Ectodermal cell (in vitro differentiated cells): ENCODE data around the gene TMC1.

Source experiments
- H3K27ac ChIP-seq: 2 replicates; pipeline ENCODE4 v1.7.0; 2013; ENCODE audit warnings: mild to moderate bottlenecking, low read depth, low read length; ENCODE audit not compliant: insufficient read depth, poor library complexity, severe bottlenecking
- H3K27me3 ChIP-seq: 2 replicates; pipeline ENCODE4 v1.7.0; 2013; ENCODE audit warnings: mild to moderate bottlenecking, low read length; ENCODE audit not compliant: insufficient read depth, control insufficient read depth, poor library complexity, severe bottlenecking
- H3K36me3 ChIP-seq: one replicate; pipeline ENCODE4 v1.7.0; 2013; ENCODE audit warnings: low read length; ENCODE audit not compliant: control insufficient read depth, insufficient read depth
- H3K4me1 ChIP-seq: one replicate; pipeline ENCODE4 v1.7.0; 2013; ENCODE audit warnings: low read length; ENCODE audit not compliant: control insufficient read depth, insufficient read depth
- H3K4me3 ChIP-seq: 2 replicates; pipeline ENCODE4 v1.7.0; 2013; ENCODE audit warnings: low read depth, low read length, control low read depth; ENCODE audit not compliant: insufficient read depth
- H3K9me3 ChIP-seq: 2 replicates; pipeline ENCODE4 v1.7.0; 2013; ENCODE audit warnings: mild to moderate bottlenecking, low read length, moderate library complexity; ENCODE audit not compliant: control insufficient read depth
- WGBS, 2 experiments: methylation state at CpG; one replicate each; pipeline ENCODE4 v1.1.7; 2013; ENCODE audit warnings: missing lambda C conversion rate in 2 of 2; 5-methylcytosine and 5-hydroxymethylcytosine counted together

TMC1 gene

GRCh38 chr9:72728031-72728770, 206.8 kb downstream of the TMC1 start:
- Histone ChIP-seq H3K4me3 (no peak overlapping the region), H3K4me1 (peaks cover 19% of the 10 kb centered on the region), H3K27me3 (no peaks in the 10 kb centered on the region), H3K9me3 (no peaks in the 10 kb centered on the region), H3K36me3 (no peaks in the 10 kb centered on the region), H3K27ac (no peak overlapping the region)

GRCh38 chr9:72733895-72734294, 212.5 kb downstream of the TMC1 start:
- H3K27me3 ChIP-seq, result no peaks in the 10 kb centered on the region
- H3K4me3 ChIP-seq, result no peak overlapping the region
- H3K27ac ChIP-seq, result no peak overlapping the region
- H3K36me3 ChIP-seq, result no peaks in the 10 kb centered on the region
- H3K9me3 ChIP-seq, result no peaks in the 10 kb centered on the region
- peaks cover 2% of the 10 kb centered on the region for H3K4me1 ChIP-seq

GRCh38 chr9:72734631-72735030, 213.2 kb downstream of the TMC1 start:
- H3K27me3 ChIP-seq, result no peaks in the 10 kb centered on the region
- H3K4me3 ChIP-seq, result no peak overlapping the region
- H3K9me3 ChIP-seq, result no peaks in the 10 kb centered on the region
- H3K27ac ChIP-seq, result no peak overlapping the region
- H3K36me3 ChIP-seq, result no peaks in the 10 kb centered on the region
- H3K4me1 ChIP-seq, result no peaks in the 10 kb centered on the region
- WGBS, 2 experiments, result 93 to 100% methylated on average over 1 of the region's 1 CpG

- Histone ChIP-seq H3K27me3 (no peaks in the 10 kb centered on the region), H3K9me3 (no peaks in the 10 kb centered on the region), H3K36me3 (no peaks in the 10 kb centered on the region), H3K27ac (no peak overlapping the region), H3K4me3 (no peak overlapping the region), H3K4me1 (no peaks in the 10 kb centered on the region)
- WGBS, 2 experiments, result 96 to 100% methylated on average over 1 to 3 of the region's 4 CpGs
These were observed 222.4 kb downstream of the TMC1 start for GRCh38 chr9:72743836-72744235.

- H3K9me3 ChIP-seq, result no peaks in the 10 kb centered on the region
- WGBS, 2 experiments, result 94 to 97% methylated on average over 4 to 5 of the region's 5 CpGs
- peaks cover 4% of the 10 kb centered on the region for H3K4me1 ChIP-seq
- H3K27me3 ChIP-seq, result no peaks in the 10 kb centered on the region
- H3K36me3 ChIP-seq, result no peaks in the 10 kb centered on the region
- H3K4me3 ChIP-seq, result no peak overlapping the region
- H3K27ac ChIP-seq, result no peak overlapping the region
These were observed 227.9 kb downstream of the TMC1 start for GRCh38 chr9:72749276-72749675.

GRCh38 chr9:72751541-72751940, 230.1 kb downstream of the TMC1 start:
- Histone ChIP-seq H3K27me3 (no peaks in the 10 kb centered on the region), H3K36me3 (no peaks in the 10 kb centered on the region), H3K4me1 (peaks cover 4% of the 10 kb centered on the region), H3K27ac (no peak overlapping the region), H3K4me3 (no peak overlapping the region), H3K9me3 (no peaks in the 10 kb centered on the region)
- WGBS, 2 experiments, result 92 to 100% methylated on average over 1 of the region's 1 CpG

GRCh38 chr9:72753266-72753893, 232.0 kb downstream of the TMC1 start:
- Histone ChIP-seq H3K4me3 (no peak overlapping the region), H3K4me1 (peaks cover 4% of the 10 kb centered on the region), H3K27ac (no peak overlapping the region), H3K9me3 (no peaks in the 10 kb centered on the region), H3K36me3 (no peaks in the 10 kb centered on the region), H3K27me3 (no peaks in the 10 kb centered on the region)
- WGBS, 2 experiments, result 93 to 94% methylated on average over 7 of the region's 8 CpGs

GRCh38 chr9:72755836-72756235, 234.4 kb downstream of the TMC1 start:
- Histone ChIP-seq H3K9me3 (no peaks in the 10 kb centered on the region), H3K4me1 (peaks cover 4% of the 10 kb centered on the region), H3K36me3 (no peaks in the 10 kb centered on the region), H3K27ac (no peak overlapping the region), H3K4me3 (no peak overlapping the region), H3K27me3 (no peaks in the 10 kb centered on the region)
- 91 to 94% methylated on average over 2 of the region's 2 CpGs for WGBS, 2 experiments

GRCh38 chr9:72758944-72759343, 237.5 kb downstream of the TMC1 start:
- Histone ChIP-seq H3K4me3 (no peak overlapping the region), H3K27me3 (no peaks in the 10 kb centered on the region), H3K36me3 (no peaks in the 10 kb centered on the region), H3K9me3 (no peaks in the 10 kb centered on the region), H3K27ac (no peak overlapping the region), H3K4me1 (no peaks in the 10 kb centered on the region)
- WGBS, 2 experiments, result 91 to 95% methylated on average over 4 of the region's 4 CpGs

- H3K9me3 ChIP-seq, result no peaks in the 10 kb centered on the region
- no peak overlapping the region for H3K4me3 ChIP-seq
- no peaks in the 10 kb centered on the region for H3K36me3 ChIP-seq
- no peaks in the 10 kb centered on the region for H3K27me3 ChIP-seq
- no peak overlapping the region for H3K27ac ChIP-seq
- no peaks in the 10 kb centered on the region for H3K4me1 ChIP-seq
- WGBS, 2 experiments, result 100% methylated on average over 1 of the region's 2 CpGs; no CpG with 5 or more reads in 1 of the 2 experiments
These were observed 241.6 kb downstream of the TMC1 start for GRCh38 chr9:72763022-72763421.
